Measurements from ENCODE around the gene F2RL2. TPM values are rescaled to one million over a fixed set of nuclear protein-coding genes. Genes with fewer than 3 reads are reported as not detected.

Gene F2RL2
- total and polyA plus RNA-seq, 3 donors from 2014 or later, result 0.20 TPM; not detected in 2

DNA sequence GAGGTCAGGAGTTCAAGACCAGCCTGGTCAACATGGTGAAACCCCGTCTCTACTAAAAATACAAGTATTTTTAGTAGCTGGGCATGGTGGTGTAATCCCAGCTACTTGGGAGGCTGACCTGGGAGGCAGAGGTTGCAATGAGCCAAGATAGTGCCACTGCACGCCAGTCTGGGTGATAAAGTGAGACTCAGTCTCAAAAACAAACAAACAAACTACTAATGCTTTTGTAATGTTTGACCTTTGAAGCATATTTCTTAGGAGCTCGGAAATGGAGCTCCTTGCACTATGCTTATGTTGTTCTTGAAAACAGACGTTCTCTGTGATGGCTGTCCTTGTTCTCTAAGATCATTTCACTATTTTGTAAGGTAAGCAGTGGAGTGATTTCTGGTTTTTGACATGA, 6.0 kb downstream of the F2RL2 start:
- Histone ChIP-seq H3K9me3 (no peaks in the 10 kb centered on the region), H3K27ac (no peak overlapping the region), H3K27me3 (no peaks in the 10 kb centered on the region), H3K36me3 (ENCODE audit: low read depth, missing control alignments) (no peaks in the 10 kb centered on the region), H3K4me1 (no peaks in the 10 kb centered on the region), H3K4me3 (no peak overlapping the region)
- intact Hi-C loops (cut with DNase I; ENCODE audit: low total_unique reads), result no loop called here
- no peak for DNase-seq
- WGBS, 2 donors, result 80 to 81% methylated on average over 4 of the region's 4 CpGs
- TF ChIP-seq, protein P1, sequence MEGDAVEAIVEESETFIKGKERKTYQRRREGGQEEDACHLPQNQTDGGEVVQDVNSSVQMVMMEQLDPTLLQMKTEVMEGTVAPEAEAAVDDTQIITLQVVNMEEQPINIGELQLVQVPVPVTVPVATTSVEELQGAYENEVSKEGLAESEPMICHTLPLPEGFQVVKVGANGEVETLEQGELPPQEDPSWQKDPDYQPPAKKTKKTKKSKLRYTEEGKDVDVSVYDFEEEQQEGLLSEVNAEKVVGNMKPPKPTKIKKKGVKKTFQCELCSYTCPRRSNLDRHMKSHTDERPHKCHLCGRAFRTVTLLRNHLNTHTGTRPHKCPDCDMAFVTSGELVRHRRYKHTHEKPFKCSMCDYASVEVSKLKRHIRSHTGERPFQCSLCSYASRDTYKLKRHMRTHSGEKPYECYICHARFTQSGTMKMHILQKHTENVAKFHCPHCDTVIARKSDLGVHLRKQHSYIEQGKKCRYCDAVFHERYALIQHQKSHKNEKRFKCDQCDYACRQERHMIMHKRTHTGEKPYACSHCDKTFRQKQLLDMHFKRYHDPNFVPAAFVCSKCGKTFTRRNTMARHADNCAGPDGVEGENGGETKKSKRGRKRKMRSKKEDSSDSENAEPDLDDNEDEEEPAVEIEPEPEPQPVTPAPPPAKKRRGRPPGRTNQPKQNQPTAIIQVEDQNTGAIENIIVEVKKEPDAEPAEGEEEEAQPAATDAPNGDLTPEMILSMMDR (IDR thresholded peaks at IDR 0.05), result no peak
- no peak for TF ChIP-seq POLR2A (IDR thresholded peaks at IDR 0.05)

DNA sequence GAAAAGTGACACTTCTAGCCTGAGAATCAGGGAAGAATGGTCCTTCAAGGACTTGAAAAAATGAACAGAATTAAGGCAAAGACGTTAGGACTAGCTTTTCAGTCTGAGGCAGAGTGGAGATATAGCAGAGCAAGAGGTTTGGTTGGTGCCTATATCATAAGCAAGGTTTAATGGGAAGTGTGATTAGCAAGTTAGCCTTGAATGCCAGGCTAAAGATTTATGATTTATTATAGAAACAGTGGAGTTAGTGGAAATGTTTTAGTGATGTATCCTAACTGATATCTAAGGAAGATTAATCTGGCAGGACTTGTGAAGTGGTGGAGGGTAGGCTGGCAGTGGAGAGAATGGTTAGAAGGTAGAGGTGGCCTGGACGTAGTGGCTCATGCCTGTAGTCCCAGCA, 7.0 kb downstream of the F2RL2 start:
- H3K36me3 ChIP-seq (ENCODE audit: low read depth, missing control alignments), result no peaks in the 10 kb centered on the region
- no peak for DNase-seq
- H3K9me3 ChIP-seq, result no peaks in the 10 kb centered on the region
- TF ChIP-seq POLR2A (IDR thresholded peaks at IDR 0.05), result no peak
- TF ChIP-seq, protein P1 (IDR thresholded peaks at IDR 0.05), result no peak
- intact Hi-C loops (cut with DNase I; ENCODE audit: low total_unique reads), result no loop called here
- H3K27me3 ChIP-seq, result no peaks in the 10 kb centered on the region
- WGBS, 2 donors, result 82 to 85% methylated on average over 2 of the region's 2 CpGs
- H3K4me3 ChIP-seq, result no peak overlapping the region
- H3K4me1 ChIP-seq, result no peaks in the 10 kb centered on the region
- no peak overlapping the region for H3K27ac ChIP-seq

DNA sequence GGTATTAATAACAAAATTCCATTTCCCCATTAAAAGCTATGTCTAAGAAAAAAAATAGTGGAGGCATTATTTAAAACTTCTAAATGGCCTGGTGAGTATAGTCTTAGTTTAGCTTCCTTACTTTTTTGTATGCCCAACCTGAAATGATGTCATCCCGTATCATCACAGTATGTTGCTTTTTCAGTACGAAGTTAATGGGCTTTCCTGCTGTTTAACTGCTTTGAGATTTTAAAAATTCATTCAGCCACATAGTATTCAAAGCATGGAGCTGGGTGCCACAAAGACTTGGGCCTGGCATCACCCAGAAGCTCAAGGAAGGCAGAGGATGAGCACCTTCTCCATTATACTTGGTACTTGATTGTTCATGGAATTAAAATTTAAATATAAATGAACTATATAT, 7.4 kb downstream of the F2RL2 start:
- H3K9me3 ChIP-seq, result no peaks in the 10 kb centered on the region
- intact Hi-C loops (cut with DNase I; ENCODE audit: low total_unique reads), result no loop called here
- no peaks in the 10 kb centered on the region for H3K36me3 ChIP-seq (ENCODE audit: low read depth, missing control alignments)
- TF ChIP-seq POLR2A (IDR thresholded peaks at IDR 0.05), result no peak
- TF ChIP-seq, protein P1 (IDR thresholded peaks at IDR 0.05), result no peak
- H3K27me3 ChIP-seq, result no peaks in the 10 kb centered on the region
- no peak overlapping the region for H3K27ac ChIP-seq
- WGBS, 2 donors, result 73 to 88% methylated on average over 2 of the region's 2 CpGs
- H3K4me3 ChIP-seq, result no peak overlapping the region
- no peak for DNase-seq
- H3K4me1 ChIP-seq, result no peaks in the 10 kb centered on the region

DNA sequence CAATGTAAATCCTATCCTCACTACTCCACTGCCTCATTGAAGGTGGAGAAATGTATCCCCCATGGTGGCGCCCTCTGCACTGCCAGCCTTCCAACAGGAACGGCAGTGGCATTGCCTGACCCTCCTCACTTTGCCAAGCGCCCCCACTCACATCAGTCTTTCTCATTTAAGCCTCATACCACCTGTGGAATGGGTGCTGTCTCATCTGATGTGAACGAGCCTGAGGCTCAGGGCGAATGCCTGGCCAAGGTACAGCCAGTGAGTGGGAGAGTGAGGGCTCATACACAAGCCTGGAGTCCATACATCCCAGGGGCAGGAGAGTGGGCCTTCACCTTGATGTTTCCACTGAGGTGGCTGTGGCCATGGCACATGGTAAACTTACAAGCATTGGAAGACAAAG, 10.3 kb downstream of the F2RL2 start:
- intact Hi-C loops (cut with DNase I; ENCODE audit: low total_unique reads), result no loop called here
- no peak overlapping the region for H3K27ac ChIP-seq
- H3K9me3 ChIP-seq, result no peaks in the 10 kb centered on the region
- no peak for TF ChIP-seq POLR2A (IDR thresholded peaks at IDR 0.05)
- 73 to 87% methylated on average over 5 of the region's 5 CpGs for WGBS, 2 donors
- H3K4me1 ChIP-seq, result no peaks in the 10 kb centered on the region
- H3K4me3 ChIP-seq, result no peak overlapping the region
- DNase-seq, result no peak
- H3K27me3 ChIP-seq, result no peaks in the 10 kb centered on the region
- H3K36me3 ChIP-seq (ENCODE audit: low read depth, missing control alignments), result no peaks in the 10 kb centered on the region

DNA sequence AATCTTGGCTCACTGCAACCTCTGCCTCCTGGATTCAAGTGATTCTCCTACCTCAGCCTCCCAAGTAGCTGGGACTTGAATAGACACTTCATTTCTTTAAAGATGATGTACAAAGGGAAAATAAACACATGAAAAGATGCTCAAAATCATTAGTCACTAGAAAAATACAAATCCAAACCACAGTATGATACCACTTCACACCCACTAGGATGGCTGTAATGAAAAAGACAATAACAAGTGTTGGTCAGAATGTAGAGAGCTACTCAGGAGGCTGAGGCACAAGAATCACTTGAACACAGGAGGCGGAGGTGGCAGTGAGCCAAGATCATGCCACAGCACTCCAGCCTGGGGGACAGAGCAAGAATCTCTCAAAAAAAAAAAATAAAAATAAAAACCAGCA, 13.0 kb downstream of the F2RL2 start:
- Histone ChIP-seq H3K4me1 (no peaks in the 10 kb centered on the region), H3K36me3 (ENCODE audit: low read depth, missing control alignments) (no peaks in the 10 kb centered on the region), H3K27me3 (no peaks in the 10 kb centered on the region), H3K4me3 (no peak overlapping the region), H3K9me3 (no peaks in the 10 kb centered on the region), H3K27ac (no peak overlapping the region)
- WGBS, 2 donors, result 76 to 96% methylated on average over 1 of the region's 1 CpG
- TF ChIP-seq POLR2A (IDR thresholded peaks at IDR 0.05), result no peak
- TF ChIP-seq, protein P1 (IDR thresholded peaks at IDR 0.05), result no peak
- intact Hi-C loops (cut with DNase I; ENCODE audit: low total_unique reads), result no loop called here
- no peak for DNase-seq

Measured in testis (tissue), 3 donors.